ENCODE data around the gene PPARD. TPM values are rescaled to one million over a fixed set of nuclear protein-coding genes. Genes with fewer than 3 reads are reported as not detected.

PPARD gene
- total RNA-seq, 1 donor from 2014 or later, result 21.4 TPM

GRCh38 chr6:35426074-35426473, 83.7 kb downstream of the PPARD start:
- peaks cover 61% of the 10 kb centered on the region for H3K36me3 Mint-ChIP-seq (ENCODE audit: low read depth)
- peaks cover 12% of the 10 kb centered on the region for H3K4me1 Mint-ChIP-seq
- H3K9me3 Mint-ChIP-seq, result peaks cover 11% of the 10 kb centered on the region
- DNase-seq (no peak), ATAC-seq (ENCODE audit: low read depth) (no peak)
- CTCF ChIA-PET, result interaction anchor here (1.3 kb wide), 1 partner anchor 23 kb away, joined by 3 read pairs; no protein-coding TSS in a partner anchor
- intact Hi-C loops (cut with micrococcal nuclease), result no loop called here
- H3K27me3 Mint-ChIP-seq, result no peaks in the 10 kb centered on the region
- POLR2A ChIA-PET, result no interaction called here
- peak overlapping the region; percentile 24 for H3K27ac Mint-ChIP-seq
- TF ChIP-seq, protein P1, sequence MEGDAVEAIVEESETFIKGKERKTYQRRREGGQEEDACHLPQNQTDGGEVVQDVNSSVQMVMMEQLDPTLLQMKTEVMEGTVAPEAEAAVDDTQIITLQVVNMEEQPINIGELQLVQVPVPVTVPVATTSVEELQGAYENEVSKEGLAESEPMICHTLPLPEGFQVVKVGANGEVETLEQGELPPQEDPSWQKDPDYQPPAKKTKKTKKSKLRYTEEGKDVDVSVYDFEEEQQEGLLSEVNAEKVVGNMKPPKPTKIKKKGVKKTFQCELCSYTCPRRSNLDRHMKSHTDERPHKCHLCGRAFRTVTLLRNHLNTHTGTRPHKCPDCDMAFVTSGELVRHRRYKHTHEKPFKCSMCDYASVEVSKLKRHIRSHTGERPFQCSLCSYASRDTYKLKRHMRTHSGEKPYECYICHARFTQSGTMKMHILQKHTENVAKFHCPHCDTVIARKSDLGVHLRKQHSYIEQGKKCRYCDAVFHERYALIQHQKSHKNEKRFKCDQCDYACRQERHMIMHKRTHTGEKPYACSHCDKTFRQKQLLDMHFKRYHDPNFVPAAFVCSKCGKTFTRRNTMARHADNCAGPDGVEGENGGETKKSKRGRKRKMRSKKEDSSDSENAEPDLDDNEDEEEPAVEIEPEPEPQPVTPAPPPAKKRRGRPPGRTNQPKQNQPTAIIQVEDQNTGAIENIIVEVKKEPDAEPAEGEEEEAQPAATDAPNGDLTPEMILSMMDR (IDR thresholded peaks at IDR 0.05), result no peak
- no peak overlapping the region for H3K4me3 Mint-ChIP-seq

DNA sequence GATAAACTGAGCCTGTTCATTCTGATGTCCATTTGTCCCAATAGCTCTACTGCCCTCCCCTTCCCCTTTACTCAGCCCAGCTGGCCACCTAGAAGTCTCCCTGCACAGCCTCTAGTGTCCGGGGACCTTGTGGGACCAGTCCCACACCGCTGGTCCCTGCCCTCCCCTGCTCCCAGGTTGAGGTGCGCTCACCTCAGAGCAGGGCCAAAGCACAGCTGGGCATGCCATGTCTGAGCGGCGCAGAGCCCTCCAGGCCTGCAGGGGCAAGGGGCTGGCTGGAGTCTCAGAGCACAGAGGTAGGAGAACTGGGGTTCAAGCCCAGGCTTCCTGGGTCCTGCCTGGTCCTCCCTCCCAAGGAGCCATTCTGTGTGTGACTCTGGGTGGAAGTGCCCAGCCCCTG, 85.1 kb downstream of the PPARD start:
- CTCF ChIA-PET, result no interaction called here
- Mint-ChIP-seq H3K27me3 (no peaks in the 10 kb centered on the region), H3K36me3 (ENCODE audit: low read depth) (peaks cover 54% of the 10 kb centered on the region), H3K4me3 (no peak overlapping the region), H3K9me3 (peaks cover 11% of the 10 kb centered on the region), H3K27ac (no peak overlapping the region), H3K4me1 (peaks cover 12% of the 10 kb centered on the region)
- TF ChIP-seq, protein P1 (IDR thresholded peaks at IDR 0.05), result no peak
- DNase-seq (no peak), ATAC-seq (ENCODE audit: low read depth) (no peak)
- intact Hi-C loops (cut with micrococcal nuclease), result no loop called here
- POLR2A ChIA-PET, result no interaction called here

- POLR2A ChIA-PET, result no interaction called here
- Mint-ChIP-seq H3K4me3 (no peak overlapping the region), H3K27me3 (no peaks in the 10 kb centered on the region), H3K36me3 (ENCODE audit: low read depth) (peaks cover 51% of the 10 kb centered on the region), H3K4me1 (peaks cover 12% of the 10 kb centered on the region), H3K9me3 (peaks cover 11% of the 10 kb centered on the region), H3K27ac (no peak overlapping the region)
- no peak for ATAC-seq (ENCODE audit: low read depth)
- DNase-seq, result no peak
- CTCF ChIA-PET, result no interaction called here
- TF ChIP-seq, protein P1 (IDR thresholded peaks at IDR 0.05), result no peak
- intact Hi-C loops (cut with micrococcal nuclease), result no loop called here
Observed at GRCh38 chr6:35427851-35428321, 85.5 kb downstream of the PPARD start.

DNA sequence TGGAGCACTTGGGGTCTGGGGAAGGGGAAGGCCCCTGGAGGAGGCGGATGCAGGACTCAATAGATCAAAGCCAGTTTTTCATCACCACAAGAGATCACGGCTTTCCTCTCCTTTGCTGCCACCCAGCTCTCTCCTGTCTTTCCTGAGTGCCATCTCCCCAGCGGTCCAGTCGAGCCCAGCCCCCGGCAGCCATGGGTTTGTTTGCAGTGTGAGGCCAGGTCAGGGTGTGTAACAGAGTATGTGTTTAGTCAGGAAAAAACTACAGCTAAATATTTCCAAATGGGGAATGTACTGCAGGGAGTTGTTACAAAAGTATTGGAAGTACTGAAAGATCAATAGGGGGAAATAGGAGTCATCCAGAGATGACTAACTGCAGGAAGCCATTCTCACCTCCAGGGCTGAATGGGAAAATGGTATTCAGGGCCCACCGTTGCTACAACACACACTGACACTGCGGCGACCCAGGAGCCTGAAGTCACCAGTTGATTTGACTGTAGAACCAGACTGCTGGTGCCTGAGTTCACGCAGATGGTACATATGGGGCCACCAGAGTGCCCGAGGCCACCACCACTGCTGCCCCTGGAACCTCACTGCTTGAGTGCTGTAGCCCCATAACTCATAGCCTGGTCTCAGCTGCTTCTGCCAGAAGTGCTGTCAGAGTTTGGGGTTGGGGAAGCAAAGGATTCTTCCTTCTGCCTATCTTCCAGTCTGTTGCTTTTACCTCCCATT, 86.2 kb downstream of the PPARD start:
- intact Hi-C loops (cut with micrococcal nuclease), result no loop called here
- ATAC-seq (ENCODE audit: low read depth), result no peak
- TF ChIP-seq, protein P1 (IDR thresholded peaks at IDR 0.05), result no peak
- ChIA-PET POLR2A (no interaction called here), CTCF (no interaction called here)
- no peak overlapping the region for H3K4me3 Mint-ChIP-seq
- peaks cover 49% of the 10 kb centered on the region for H3K36me3 Mint-ChIP-seq (ENCODE audit: low read depth)
- no peak overlapping the region for H3K27ac Mint-ChIP-seq
- peaks cover 11% of the 10 kb centered on the region for H3K9me3 Mint-ChIP-seq
- H3K4me1 Mint-ChIP-seq, result peaks cover 12% of the 10 kb centered on the region
- DNase-seq, result no peak
- no peaks in the 10 kb centered on the region for H3K27me3 Mint-ChIP-seq

DNA sequence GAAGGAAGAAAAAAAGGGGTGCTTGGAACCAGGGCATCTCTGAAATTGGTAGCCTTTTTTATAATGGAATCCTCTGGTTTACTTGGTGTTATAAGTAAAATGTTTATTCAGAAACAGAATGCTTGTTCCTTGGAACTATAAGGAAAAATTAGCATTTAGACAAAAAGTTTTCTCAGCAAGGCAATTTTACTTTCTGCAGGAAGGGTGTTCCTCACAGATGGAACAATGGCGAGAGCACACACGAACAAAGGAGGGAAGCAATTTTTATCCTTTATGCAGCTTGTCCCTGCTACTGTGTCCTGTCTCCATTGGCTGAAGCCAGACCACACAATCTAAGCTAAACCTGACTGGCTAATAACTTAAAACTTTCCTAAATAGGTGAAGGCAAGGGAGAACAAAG, 87.1 kb downstream of the PPARD start:
- H3K4me1 Mint-ChIP-seq, result peaks cover 12% of the 10 kb centered on the region
- CTCF ChIA-PET, result no interaction called here
- POLR2A ChIA-PET, result no interaction called here

More for the DNA sequence above, 87.1 kb downstream of the PPARD start:
- intact Hi-C loops (cut with micrococcal nuclease), result no loop called here
- H3K4me3 Mint-ChIP-seq, result no peak overlapping the region
- H3K27me3 Mint-ChIP-seq, result no peaks in the 10 kb centered on the region
- peaks cover 11% of the 10 kb centered on the region for H3K9me3 Mint-ChIP-seq
- TF ChIP-seq, protein P1 (IDR thresholded peaks at IDR 0.05), result no peak
- no peak for DNase-seq
- H3K36me3 Mint-ChIP-seq (ENCODE audit: low read depth), result peaks cover 41% of the 10 kb centered on the region
- ATAC-seq (ENCODE audit: low read depth), result no peak
- H3K27ac Mint-ChIP-seq, result no peak overlapping the region

All from activated B cell treated with CpG ODN at 0.5 μM for 24 hours (primary cell).